Caco-2 (cell line): Measurements from ENCODE around the gene MRPL42. TPM values are rescaled to one million over a fixed set of nuclear protein-coding genes. Genes with fewer than 3 reads are reported as not detected.
"Not testable (repeated sequence)": the region's sequence is repeated elsewhere in the genome, so short reads cannot be mapped to it uniquely, and the experiment has no call there.

Source experiments
- BruUV-seq: library from RNA; stranded (reverse); fragments of 400-500 nt; replicated peaks from 2 replicates; lab custom pipeline; 2021; lab: Mats Ljungman, UMichigan
- CTCF ChIA-PET: fragments of 300-600 bp; sonication (Branson Sonifier 250); formaldehyde crosslinking; loops from one replicate; lab custom pipeline; 2022; ENCODE audit warnings: antibody characterized with exemption; lab: Charles Lee
- POLR2A ChIA-PET: fragments of 300-600 bp; sonication (Branson Sonifier 250); formaldehyde crosslinking; loops from one replicate; lab custom pipeline; 2022; ENCODE audit warnings: antibody characterized with exemption; lab: Charles Lee
- DNase-seq, 2 experiments: peaks; one replicate each; pipeline versions ENCODE4 v3.0.0 to v3.0.0-alpha.2; 2020 to 2022
- H3K27me3 ChIP-seq: replicated peaks from 2 replicates; pipeline ENCODE4 v1.6.0; 2011; ENCODE audit warnings: low read length; ENCODE audit not compliant: control insufficient read depth, insufficient read depth
- H3K36me3 ChIP-seq: 2 replicates; pipeline ENCODE4 v1.5.1; 2011; ENCODE audit warnings: low read length; ENCODE audit not compliant: control insufficient read depth, insufficient read depth
- H3K4me1 ChIP-seq: fragments of 250-450 bp; sonication (Bioruptor Pico); 2 replicates; pipeline ENCODE4 v1.5.1; 2020; ENCODE audit warnings: mild to moderate bottlenecking
- H3K4me3 ChIP-seq: 2 replicates; pipeline ENCODE4 v1.5.1; 2011; ENCODE audit warnings: low read depth, mild to moderate bottlenecking, control low read depth, low read length
- H3K9me3 ChIP-seq: fragments of 250-450 bp; sonication (Bioruptor Pico); 2 replicates; pipeline ENCODE4 v1.5.1; 2020; ENCODE audit warnings: mild to moderate bottlenecking, moderate library complexity
- H3K27ac Mint-ChIP-seq: one replicate; pipeline ENCODE4 v1.8.0; 2022; ENCODE audit warnings: mixed read lengths; ENCODE audit not compliant: unreplicated experiment
- H3K27me3 Mint-ChIP-seq: one replicate; pipeline ENCODE4 v1.8.0; 2022; ENCODE audit warnings: mixed read lengths; ENCODE audit not compliant: insufficient read depth, unreplicated experiment
- H3K36me3 Mint-ChIP-seq: one replicate; pipeline ENCODE4 v1.8.0; 2022; ENCODE audit warnings: mild to moderate bottlenecking, mixed read lengths; ENCODE audit not compliant: insufficient read depth, unreplicated experiment
- H3K4me1 Mint-ChIP-seq: one replicate; pipeline ENCODE4 v1.8.0; 2022; ENCODE audit warnings: low read depth, mixed read lengths; ENCODE audit not compliant: unreplicated experiment
- H3K4me3 Mint-ChIP-seq: one replicate; pipeline ENCODE4 v1.8.0; 2022; ENCODE audit warnings: mild to moderate bottlenecking, moderate library complexity, mixed read lengths; ENCODE audit not compliant: unreplicated experiment
- H3K9me3 Mint-ChIP-seq: one replicate; pipeline ENCODE4 v1.8.0; 2022; ENCODE audit warnings: mixed read lengths; ENCODE audit not compliant: unreplicated experiment
- CTCF ChIP-seq, 2 experiments: fragments of 200-600 bp in 1 of 2; IDR thresholded peaks; 1 replicate in 1 of 2; 2 replicates in 1 of 2; pipeline versions ENCODE4 v1.5.1 to v1.8.0; 2011 to 2022; ENCODE audit warnings: antibody characterized with exemption in 1 of 2, control low read depth in 1 of 2, inconsistent platforms in 1 of 2, low read depth in 1 of 2, low read length in 1 of 2, mild to moderate bottlenecking in 1 of 2, moderate library complexity in 1 of 2; ENCODE audit not compliant: insufficient read depth in 1 of 2, severe bottlenecking in 1 of 2, unreplicated experiment in 1 of 2
- intact Hi-C: fragments of 100-400 bp; cut with micrococcal nuclease; formaldehyde crosslinking; loops from one replicate; pipeline ENCODE4 v1.10.0; 2022; ENCODE audit not compliant: unreplicated experiment
- total RNA-seq: library from RNA; stranded (reverse); gene quantifications from 2 replicates; pipeline ENCODE4 v1.2.3, GENCODE V29; 2022

The MRPL42 gene
- total RNA-seq, 1 experiment from 2014 or later = 77.0 TPM

- Mint-ChIP-seq H3K4me3 (no peak overlapping the region), H3K36me3 (peaks cover 16% of the 10 kb centered on the region), H3K4me1 (peaks cover 30% of the 10 kb centered on the region), H3K9me3 (no peaks in the 10 kb centered on the region), H3K27ac (no peak overlapping the region), H3K27me3 (no peaks in the 10 kb centered on the region)
- no peak overlapping the region for H3K4me3 ChIP-seq
- TF ChIP-seq CTCF (IDR thresholded peaks at IDR 0.05; ENCODE audit: insufficient read depth in 1 of 2, low read depth in 1 of 2, low read length in 1 of 2, severe bottlenecking in 1 of 2, unreplicated experiment in 1 of 2) = no peak
- DNase-seq = no peak
- POLR2A ChIA-PET = no interaction called here
- H3K4me1 ChIP-seq = peaks cover 6% of the 10 kb centered on the region; the same call in 1 of the 2 replicates
- no peaks in the 10 kb centered on the region for H3K27me3 ChIP-seq
- BruUV-seq = no TSS peak
- CTCF ChIA-PET = interaction anchor here (0.7 to 1.0 kb wide), 3 partner anchors 10 to 672 kb away, joined by 3 to 6 read pairs (median 4); no protein-coding TSS in a partner anchor
- intact Hi-C loops = no loop called here
- no peaks in the 10 kb centered on the region for H3K9me3 ChIP-seq
- no peaks in the 10 kb centered on the region for H3K36me3 ChIP-seq
Measured at GRCh38 chr12:93429852-93430251, 37.5 kb upstream of the MRPL42 start.

- no peak for DNase-seq
- CTCF ChIA-PET = no interaction called here
- Mint-ChIP-seq H3K9me3 (no peaks in the 10 kb centered on the region), H3K4me1 (peaks cover 30% of the 10 kb centered on the region), H3K27ac (no peak overlapping the region), H3K4me3 (no peak overlapping the region), H3K27me3 (no peaks in the 10 kb centered on the region), H3K36me3 (peaks cover 16% of the 10 kb centered on the region)
- H3K27me3 ChIP-seq = no peaks in the 10 kb centered on the region
- POLR2A ChIA-PET = no interaction called here
- no peak for TF ChIP-seq CTCF (IDR thresholded peaks at IDR 0.05; ENCODE audit: insufficient read depth in 1 of 2, low read depth in 1 of 2, low read length in 1 of 2, severe bottlenecking in 1 of 2, unreplicated experiment in 1 of 2)
- no peaks in the 10 kb centered on the region for H3K9me3 ChIP-seq
- no TSS peak for BruUV-seq
- no peak overlapping the region for H3K4me3 ChIP-seq
- intact Hi-C loops = no loop called here
- no peaks in the 10 kb centered on the region for H3K36me3 ChIP-seq
- peaks cover 6% of the 10 kb centered on the region; the same call in 1 of the 2 replicates for H3K4me1 ChIP-seq
Measured at GRCh38 chr12:93430280-93430679, 37.0 kb upstream of the MRPL42 start.

- H3K27me3 ChIP-seq, intact Hi-C loops, CTCF ChIA-PET, H3K4me1 ChIP-seq, H3K9me3 Mint-ChIP-seq, H3K9me3 ChIP-seq, H3K4me3 ChIP-seq, H3K36me3 ChIP-seq, H3K27me3 Mint-ChIP-seq, BruUV-seq, H3K4me3 Mint-ChIP-seq, H3K27ac Mint-ChIP-seq, DNase-seq: not testable (repeated sequence)
- H3K36me3 Mint-ChIP-seq = peaks cover 11% of the 10 kb centered on the region
- POLR2A ChIA-PET = interaction anchor here (0.7 kb wide), 1 partner anchor 16 kb away, joined by 3 read pairs; no protein-coding TSS in a partner anchor
- H3K4me1 Mint-ChIP-seq = peaks cover 27% of the 10 kb centered on the region
Measured at GRCh38 chr12:93432031-93432430, 35.3 kb upstream of the MRPL42 start.
